Common myeloid progenitor, CD34-positive (primary cell): ENCODE results near the gene MGLL.
A peak's percentile ranks its signal among the peaks of the same experiment; 100 is the strongest.

ENCODE experiments used
- CTCF ChIA-PET: fragments of 350-600 bp; sonication (Branson Sonifier 250); formaldehyde crosslinking; loops from one replicate; lab custom pipeline; 2021; ENCODE audit warnings: antibody characterized with exemption; lab: Charles Lee
- POLR2A ChIA-PET: fragments of 350-600 bp; sonication (Branson Sonifier 250); formaldehyde crosslinking; loops from one replicate; lab custom pipeline; 2021; ENCODE audit warnings: antibody characterized with exemption; lab: Charles Lee
- DNase-seq, 3 donors: peaks; one replicate each; pipeline versions ENCODE4 v3.0.0 to v3.0.0-alpha.2; 2013
- H3K27ac ChIP-seq, 2 experiments: 1 replicate in 1 of 2; 2 replicates in 1 of 2; pipeline ENCODE4 v1.7.0; 2013; ENCODE audit warnings: inconsistent platforms in 2 of 2, low read length in 2 of 2, mild to moderate bottlenecking in 2 of 2, low read depth in 1 of 2, moderate library complexity in 1 of 2; ENCODE audit not compliant: severe bottlenecking in 2 of 2, insufficient read depth in 1 of 2, poor library complexity in 1 of 2
- H3K27me3 ChIP-seq, 5 experiments: replicated peaks in 2 of 5; 1 replicate in 3 of 5; 2 replicates in 2 of 5; pipeline versions ENCODE4 v1.6.1 to v1.7.0; 2013; ENCODE audit warnings: low read length in 4 of 5, mild to moderate bottlenecking in 2 of 5, moderate library complexity in 2 of 5, inconsistent platforms in 1 of 5; ENCODE audit not compliant: insufficient read depth in 5 of 5, control insufficient read depth in 4 of 5
- H3K36me3 ChIP-seq, 4 experiments: 1 replicate in 2 of 4; 2 replicates in 2 of 4; pipeline versions ENCODE4 v1.6.1 to v1.7.0; 2013; ENCODE audit warnings: low read length in 3 of 4, control low read depth in 1 of 4, mild to moderate bottlenecking in 1 of 4; ENCODE audit not compliant: control insufficient read depth in 4 of 4, insufficient read depth in 4 of 4
- H3K4me1 ChIP-seq, 4 experiments: 1 replicate in 3 of 4; 2 replicates in 1 of 4; pipeline versions ENCODE4 v1.6.1 to v1.7.1; 2013; ENCODE audit warnings: low read length in 3 of 4, mild to moderate bottlenecking in 3 of 4, control low read depth in 1 of 4, inconsistent platforms in 1 of 4, moderate library complexity in 1 of 4; ENCODE audit not compliant: control insufficient read depth in 4 of 4, insufficient read depth in 4 of 4; ENCODE audit errors: control extremely low read depth in 1 of 4
- H3K4me3 ChIP-seq, 7 experiments: 1 replicate in 4 of 7; 2 replicates in 3 of 7; pipeline versions ENCODE4 v1.5.1 to v1.7.0; 2013; ENCODE audit warnings: mild to moderate bottlenecking in 7 of 7, low read length in 6 of 7, moderate library complexity in 6 of 7, inconsistent platforms in 2 of 7, low read depth in 2 of 7, control low read depth in 1 of 7; ENCODE audit not compliant: insufficient read depth in 4 of 7, control insufficient read depth in 1 of 7; ENCODE audit errors: extremely low read depth in 1 of 7
- H3K9me3 ChIP-seq, 5 experiments: 1 replicate in 4 of 5; 2 replicates in 1 of 5; pipeline versions ENCODE4 v1.6.1 to v1.7.1; 2013; ENCODE audit warnings: low read length in 4 of 5, mild to moderate bottlenecking in 2 of 5, inconsistent platforms in 1 of 5, low read depth in 1 of 5, moderate library complexity in 1 of 5; ENCODE audit not compliant: control insufficient read depth in 4 of 5, insufficient read depth in 2 of 5; ENCODE audit errors: control extremely low read depth in 1 of 5
- WGBS: methylation state at CpG from one replicate; pipeline ENCODE4 v1.1.5; 2013; ENCODE audit not compliant: insufficient coverage; 5-methylcytosine and 5-hydroxymethylcytosine counted together

Gene MGLL

DNA sequence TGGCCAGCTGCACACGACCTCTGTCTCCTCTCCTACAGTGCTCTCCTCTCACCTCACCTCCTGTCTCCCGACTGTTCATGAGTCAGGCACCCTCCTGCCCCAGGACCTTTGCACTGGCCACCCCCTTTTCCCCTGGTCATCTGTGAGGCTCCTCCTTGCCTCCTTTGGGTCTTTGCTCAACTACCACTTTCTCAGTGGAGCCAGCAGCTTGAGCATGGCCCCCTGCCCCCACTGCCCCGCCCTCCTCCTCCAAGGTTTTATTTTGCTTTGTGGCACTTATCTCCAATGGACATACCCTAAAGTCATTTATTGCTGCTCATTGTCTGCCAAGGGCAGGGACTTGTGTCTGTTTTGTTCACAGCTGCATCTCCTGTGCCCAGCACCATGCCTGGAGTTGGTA, 64.3 kb downstream of the MGLL start:
- WGBS, result 100% methylated on average over 3 of the region's 3 CpGs
- peak in 1 of 3 donors; percentile 41 for DNase-seq
- Histone ChIP-seq H3K4me3 (no peak overlapping the region), H3K4me1 (peaks cover 3 to 75% (median 62%) of the 10 kb centered on the region in 4 experiments), H3K27ac (no peak overlapping the region), H3K36me3 (peaks cover 0 to 7% (median 1%) of the 10 kb centered on the region in 4 experiments), H3K9me3 (no peaks in the 10 kb centered on the region), H3K27me3 (no peaks in the 10 kb centered on the region)
- ChIA-PET CTCF (interaction anchor here (0.9 to 9.8 kb wide), 4 partner anchors 12 to 85 kb away, joined by 3 to 109 read pairs (median 5); partner anchors contain the start of gene ABTB1), POLR2A (no interaction called here)

- Histone ChIP-seq H3K36me3 (peaks cover 0 to 15% (median 1%) of the 10 kb centered on the region in 4 experiments), H3K27ac (no peak overlapping the region), H3K9me3 (no peaks in the 10 kb centered on the region), H3K4me1 (peaks cover 0 to 60% (median 47%) of the 10 kb centered on the region in 4 experiments), H3K4me3 (no peak overlapping the region), H3K27me3 (no peaks in the 10 kb centered on the region)
- POLR2A ChIA-PET, result interaction anchor here (0.6 kb wide), 1 partner anchor 108 kb away, joined by 3 read pairs; no protein-coding TSS in a partner anchor
- 92% methylated on average over 10 of the region's 12 CpGs for WGBS
- CTCF ChIA-PET, result interaction anchor here (1.0 to 13.8 kb wide), 6 partner anchors 9 to 68 kb away, joined by 3 to 125 read pairs (median 4); no protein-coding TSS in a partner anchor
- no peak for DNase-seq
Measured at GRCh38 chr3:127755305-127755681, 67.0 kb downstream of the MGLL start.

DNA sequence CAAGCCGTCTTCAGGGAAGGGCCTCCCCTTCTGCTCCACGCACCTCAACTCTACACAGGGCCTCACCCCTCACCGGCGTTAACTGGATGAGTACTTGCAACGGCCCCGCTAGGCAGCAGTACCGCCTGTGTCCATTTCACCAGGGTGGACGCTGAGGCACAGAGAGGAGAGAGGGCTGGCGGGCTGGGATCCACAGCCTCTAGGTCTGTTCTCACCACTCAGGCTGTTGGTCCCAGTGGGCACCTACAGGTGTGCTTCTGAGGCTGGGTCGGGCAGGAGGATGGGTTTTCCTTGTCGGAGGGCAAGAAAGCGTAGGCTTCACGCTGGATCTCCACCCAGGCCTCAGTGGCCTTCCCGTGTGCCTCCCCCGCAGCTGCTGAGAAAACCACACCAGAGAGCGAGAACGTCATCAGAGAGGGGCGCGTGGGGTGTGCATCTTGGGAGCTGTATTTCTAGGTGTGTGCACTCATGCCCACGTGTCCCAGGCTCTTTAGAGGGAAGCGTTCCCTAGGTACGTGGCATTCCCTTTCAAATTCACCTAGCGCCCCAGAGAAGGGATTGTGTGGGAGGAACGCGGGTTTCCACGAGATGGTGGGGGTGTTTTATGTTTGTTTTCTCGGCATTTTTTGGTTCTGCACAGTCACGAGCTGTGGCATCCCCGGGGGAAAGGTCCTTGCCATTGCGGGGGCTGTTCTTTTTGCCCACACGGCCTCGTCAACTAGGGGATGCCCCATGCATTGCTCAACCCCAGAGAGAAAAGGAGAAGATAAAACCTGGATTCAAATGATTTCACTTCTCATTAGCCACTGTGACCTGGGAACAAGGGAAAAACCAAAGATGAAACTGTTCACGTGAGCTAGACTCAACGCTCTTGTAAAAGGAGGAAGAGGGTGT, 67.7 kb downstream of the MGLL start:
- no peak overlapping the region for H3K27ac ChIP-seq
- POLR2A ChIA-PET, result interaction anchor here (0.6 kb wide), 1 partner anchor 107 kb away, joined by 3 read pairs; no protein-coding TSS in a partner anchor
- H3K4me3 ChIP-seq, result no peak overlapping the region
- no peaks in the 10 kb centered on the region for H3K27me3 ChIP-seq
- peak in 2 of 3 donors; percentile 74 to 78 for DNase-seq
- no peaks in the 10 kb centered on the region for H3K9me3 ChIP-seq
- CTCF ChIA-PET, result interaction anchor here (1.0 to 13.8 kb wide), 7 partner anchors 10 to 76 kb away, joined by 3 to 125 read pairs (median 4); no protein-coding TSS in a partner anchor
- peaks cover 0 to 15% (median 1%) of the 10 kb centered on the region in 4 experiments for H3K36me3 ChIP-seq
- peaks cover 0 to 60% (median 48%) of the 10 kb centered on the region in 4 experiments for H3K4me1 ChIP-seq
- 84% methylated on average over 23 of the region's 34 CpGs for WGBS

DNA sequence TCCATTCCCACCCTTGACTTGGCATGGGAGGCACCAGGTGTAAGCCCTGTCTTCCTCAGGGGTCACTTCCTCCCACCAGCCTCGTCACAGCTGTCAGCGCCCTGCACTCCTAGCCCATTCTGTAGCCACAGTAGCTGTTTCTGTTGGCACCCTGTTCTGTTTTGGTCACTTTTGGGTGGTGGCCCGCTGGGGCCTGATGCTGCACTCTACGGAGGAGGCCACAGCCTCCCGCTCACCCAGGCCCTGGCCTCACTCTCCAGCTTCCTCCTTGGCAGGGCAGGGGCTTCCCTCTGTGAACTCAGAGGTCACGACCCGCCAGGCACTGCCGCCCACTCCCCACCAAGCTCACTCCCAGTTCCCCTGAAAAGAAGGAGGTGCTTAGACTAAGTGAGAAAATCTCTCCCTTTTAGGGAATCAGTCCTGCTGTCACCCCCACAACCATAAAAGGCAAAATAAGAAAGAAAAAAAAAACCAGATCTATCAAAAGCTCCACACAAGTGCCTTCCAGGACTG, 68.4 kb downstream of the MGLL start:
- CTCF ChIA-PET, result interaction anchor here (1.1 to 13.8 kb wide), 6 partner anchors 11 to 77 kb away, joined by 3 to 125 read pairs (median 4); no protein-coding TSS in a partner anchor
- WGBS, result 84% methylated on average over 3 of the region's 8 CpGs

DNA sequence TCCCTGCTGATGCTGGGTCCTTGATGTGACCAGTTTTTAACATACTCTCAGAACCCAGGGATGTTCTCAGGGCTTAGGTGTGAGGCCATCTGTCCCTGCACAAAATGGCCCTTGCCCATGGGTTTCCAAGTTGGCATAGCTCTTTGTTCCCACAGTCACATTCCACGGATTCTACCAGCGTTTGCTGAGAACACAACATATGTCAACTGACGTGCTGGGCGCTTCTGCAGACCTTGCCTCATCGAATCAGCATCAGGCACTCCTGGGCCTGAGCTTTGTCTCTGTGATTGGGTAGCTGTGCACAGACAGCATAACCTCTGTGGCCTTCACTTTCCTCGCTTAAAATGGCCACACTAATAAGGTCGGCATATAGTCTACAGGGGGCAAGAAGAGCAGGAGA, 69.0 kb downstream of the MGLL start:
- no peak overlapping the region for H3K4me3 ChIP-seq
- H3K27ac ChIP-seq, result no peak overlapping the region
- peaks cover 0 to 15% (median 1%) of the 10 kb centered on the region in 4 experiments for H3K36me3 ChIP-seq
- no peaks in the 10 kb centered on the region for H3K9me3 ChIP-seq
- 97% methylated on average over 7 of the region's 7 CpGs for WGBS
- CTCF ChIA-PET, result interaction anchor here (1.1 to 13.8 kb wide), 4 partner anchors 10 to 78 kb away, joined by 4 to 125 read pairs (median 6); no protein-coding TSS in a partner anchor
- POLR2A ChIA-PET, result no interaction called here
- no peaks in the 10 kb centered on the region for H3K27me3 ChIP-seq
- DNase-seq, result no peak
- H3K4me1 ChIP-seq, result peaks cover 0 to 58% (median 49%) of the 10 kb centered on the region in 4 experiments

More for the DNA sequence above, 68.4 kb downstream of the MGLL start:
- H3K9me3 ChIP-seq, result no peaks in the 10 kb centered on the region
- POLR2A ChIA-PET, result no interaction called here
- H3K27ac ChIP-seq, result no peak overlapping the region
- H3K4me3 ChIP-seq, result no peak overlapping the region
- peaks cover 0 to 12% (median 1%) of the 10 kb centered on the region in 4 experiments for H3K36me3 ChIP-seq
- H3K27me3 ChIP-seq, result no peaks in the 10 kb centered on the region
- DNase-seq, result no peak
- H3K4me1 ChIP-seq, result peaks cover 0 to 59% (median 47%) of the 10 kb centered on the region in 4 experiments

DNA sequence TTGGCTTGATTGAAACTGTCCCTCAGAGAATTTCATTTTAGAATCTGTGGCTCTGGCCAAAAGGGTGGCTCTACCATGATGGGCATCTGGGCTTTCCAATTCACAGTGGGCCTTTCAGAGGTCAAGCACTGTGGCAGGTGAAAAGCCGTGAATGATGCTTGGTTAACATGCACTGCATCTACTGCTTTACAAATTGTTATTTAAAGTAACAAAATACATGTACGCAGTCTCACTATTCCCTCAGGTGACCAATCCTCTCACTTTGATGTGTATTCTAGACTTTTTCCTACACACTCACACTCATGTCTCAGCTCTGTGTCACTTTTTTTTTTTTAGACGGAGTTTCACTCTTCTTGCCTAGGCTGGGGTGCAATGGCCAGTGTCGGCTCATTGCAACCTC, 70.5 kb downstream of the MGLL start:
- H3K27me3 ChIP-seq, result no peaks in the 10 kb centered on the region
- H3K4me1 ChIP-seq, result peaks cover 0 to 64% (median 54%) of the 10 kb centered on the region in 4 experiments
- H3K9me3 ChIP-seq, result no peaks in the 10 kb centered on the region
- CTCF ChIA-PET, result interaction anchor here (1.0 to 13.8 kb wide), 5 partner anchors 11 to 73 kb away, joined by 3 to 125 read pairs (median 4); no protein-coding TSS in a partner anchor
- POLR2A ChIA-PET, result interaction anchor here (1.0 to 1.2 kb wide), 2 partner anchors 9 to 35 kb away, joined by 4 read pairs; no protein-coding TSS in a partner anchor
- peaks cover 0 to 15% (median 3%) of the 10 kb centered on the region in 4 experiments for H3K36me3 ChIP-seq
- no peak overlapping the region for H3K4me3 ChIP-seq
- no peak for DNase-seq
- no peak overlapping the region for H3K27ac ChIP-seq
- WGBS, result 100% methylated on average over 3 of the region's 4 CpGs
